Fibroblast of skin of left quadriceps (primary cell): ENCODE measurements around the gene ZFHX3.

Source experiments
- DNase-seq, 2 experiments: peaks; one replicate each; pipeline ENCODE4 v3.0.0-alpha.2; 2013; ENCODE audit warnings: low read depth in 2 of 2

The ZFHX3 gene

GRCh38 chr16:72876221-72876620 lies 171.7 kb downstream of the ZFHX3 start:
- DNase-seq, result peak; percentile 42

GRCh38 chr16:72875291-72876031 lies 172.5 kb downstream of the ZFHX3 start:
- no peak for DNase-seq

GRCh38 chr16:72873853-72874252 lies 174.1 kb downstream of the ZFHX3 start:
- DNase-seq, result no peak

GRCh38 chr16:72873044-72873443 lies 174.9 kb downstream of the ZFHX3 start:
- DNase-seq, result no peak

GRCh38 chr16:72865835-72866234 lies 182.1 kb downstream of the ZFHX3 start:
- DNase-seq, result no peak

GRCh38 chr16:72865258-72865657 lies 182.7 kb downstream of the ZFHX3 start:
- DNase-seq, result no peak

- no peak for DNase-seq
Measured at GRCh38 chr16:72864130-72864833, 183.6 kb downstream of the ZFHX3 start.

- no peak for DNase-seq
Measured at GRCh38 chr16:72862090-72862489, 185.8 kb downstream of the ZFHX3 start.

GRCh38 chr16:72860726-72861562 lies 187.0 kb downstream of the ZFHX3 start:
- DNase-seq, result no peak

GRCh38 chr16:72859581-72859980 lies 188.3 kb downstream of the ZFHX3 start:
- DNase-seq, result no peak

GRCh38 chr16:72858665-72859493 lies 189.0 kb downstream of the ZFHX3 start:
- DNase-seq, result no peak

- DNase-seq, result no peak
Measured at GRCh38 chr16:72857834-72858664, 189.9 kb downstream of the ZFHX3 start.

- no peak for DNase-seq
Measured at GRCh38 chr16:72856797-72857196, 191.1 kb downstream of the ZFHX3 start.

- DNase-seq, result no peak
Measured at GRCh38 chr16:72854267-72854959, 193.5 kb downstream of the ZFHX3 start.

- DNase-seq, result no peak
Measured at GRCh38 chr16:72853575-72854266, 194.2 kb downstream of the ZFHX3 start.

- DNase-seq, result no peak
Measured at GRCh38 chr16:72852421-72852820, 195.5 kb downstream of the ZFHX3 start.

- DNase-seq, result peak; percentile 36 to 40
Measured at GRCh38 chr16:72850853-72851252, 197.1 kb downstream of the ZFHX3 start.

GRCh38 chr16:72850021-72850420 lies 197.9 kb downstream of the ZFHX3 start:
- no peak for DNase-seq
